K562 (cell line): ENCODE data around the gene PTPRT. TPM values are rescaled to one million over a fixed set of nuclear protein-coding genes. Genes with fewer than 3 reads are reported as not detected.

Experiments
- ATAC-seq: fragments of 200-7000 bp; cut with Tn5 transposase; 3 replicates; pipeline ENCODE4 v1.9.1; 2020; ENCODE audit warnings: moderate library complexity
- BruUV-seq: library from RNA; stranded (reverse); fragments of 400-500 nt; replicated peaks from 2 replicates; lab custom pipeline; 2021; lab: Mats Ljungman, UMichigan
- CTCF ChIA-PET: fragments of 300-600 bp; formaldehyde crosslinking; extraction: SDS; loops from one replicate; lab custom pipeline; 2021; ENCODE audit warnings: low intra/inter-chr PET ratio; lab: Yijun Ruan, JAX
- POLR2A ChIA-PET: fragments of 300-600, 350-650 bp; sonication (Branson Sonifier 250); formaldehyde crosslinking; extraction: SDS; loops from one replicate; lab custom pipeline; 2021; ENCODE audit warnings: antibody characterized with exemption, inconsistent platforms; lab: Yijun Ruan, JAX
- DNase-seq, 4 experiments: peaks; one replicate each; pipeline versions ENCODE4 v3.0.0 to v3.0.0-alpha.2; 2011 to 2018; ENCODE audit warnings: low spot score in 3 of 4, mixed read lengths in 3 of 4; ENCODE audit errors: extremely low read depth in 1 of 4
- FAIRE-seq: peaks from 2 replicates; lab custom pipeline; 2011; peaks lifted over from hg19 to GRCh38; lab: Jason Lieb, UNC
- H2AFZ ChIP-seq: 2 replicates; pipeline ENCODE4 v1.6.0; 2011; ENCODE audit warnings: low read depth, low read length, control low read depth, inconsistent platforms
- H3K27ac ChIP-seq: fragments of 200-600 bp; 3 replicates; pipeline ENCODE4 v1.8.0; 2011; ENCODE audit warnings: low read depth, mild to moderate bottlenecking, control low read depth, inconsistent platforms, low read length, moderate library complexity, mixed read lengths; ENCODE audit errors: extremely low read depth
- H3K27me3 ChIP-seq, 2 experiments: fragments of 300-600 bp in 1 of 2; 2 replicates in 1 of 2; 3 replicates in 1 of 2; pipeline versions ENCODE4 v1.6.0 to v1.8.0; 2011; ENCODE audit warnings: inconsistent platforms in 2 of 2, low read length in 2 of 2, mild to moderate bottlenecking in 1 of 2, mixed read lengths in 1 of 2, moderate library complexity in 1 of 2; ENCODE audit not compliant: control insufficient read depth in 2 of 2, insufficient read depth in 2 of 2
- H3K36me3 ChIP-seq: fragments of 300-600 bp; 3 replicates; pipeline ENCODE4 v1.8.0; 2011; ENCODE audit warnings: mild to moderate bottlenecking, low read length, inconsistent platforms; ENCODE audit not compliant: control insufficient read depth, insufficient read depth
- H3K4me1 ChIP-seq, 2 experiments: fragments of 200-600 bp in 1 of 2; replicated peaks in 1 of 2; 2 replicates in 1 of 2; 3 replicates in 1 of 2; pipeline versions ENCODE4 v1.5.1 to v1.8.0; 2011; ENCODE audit warnings: inconsistent platforms in 2 of 2, low read length in 2 of 2, mild to moderate bottlenecking in 1 of 2, mixed read lengths in 1 of 2, moderate library complexity in 1 of 2; ENCODE audit not compliant: control insufficient read depth in 2 of 2, insufficient read depth in 2 of 2
- H3K4me2 ChIP-seq: 2 replicates; pipeline ENCODE4 v1.6.1; 2011; ENCODE audit warnings: low read length, control low read depth, inconsistent platforms, mixed read lengths; ENCODE audit not compliant: insufficient read depth
- H3K4me3 ChIP-seq: fragments of 200-600 bp; sonication (generic), shearing (Covaris generic); 2 replicates; pipeline ENCODE4 v1.5.1; 2016; ENCODE audit warnings: control low read depth, inconsistent platforms
- H3K79me2 ChIP-seq: fragments of 200-600 bp; 3 replicates; pipeline ENCODE4 v1.8.0; 2011; ENCODE audit warnings: low read length, inconsistent platforms; ENCODE audit not compliant: control insufficient read depth, insufficient read depth
- H3K9ac ChIP-seq, 2 experiments: 2 replicates each; pipeline versions ENCODE4 v1.6.0 to v1.6.1; 2011; ENCODE audit warnings: low read depth in 2 of 2, low read length in 2 of 2, control low read depth in 1 of 2, inconsistent platforms in 1 of 2, mild to moderate bottlenecking in 1 of 2, mixed read lengths in 1 of 2; ENCODE audit not compliant: insufficient read depth in 1 of 2
- H3K9me1 ChIP-seq: one replicate; pipeline ENCODE4 v1.6.0; 2011; ENCODE audit warnings: inconsistent platforms, mild to moderate bottlenecking, low read length, moderate library complexity; ENCODE audit not compliant: control insufficient read depth, insufficient read depth
- H3K9me3 ChIP-seq: replicated peaks from 2 replicates; pipeline ENCODE4 v1.5.1; 2011; ENCODE audit warnings: low read depth, low read length, inconsistent platforms; ENCODE audit not compliant: control insufficient read depth, insufficient read depth
- H4K20me1 ChIP-seq: replicated peaks from 2 replicates; pipeline ENCODE4 v1.6.1; 2011; ENCODE audit warnings: low read length, inconsistent platforms, mixed read lengths; ENCODE audit not compliant: control insufficient read depth, insufficient read depth
- ATF7 ChIP-seq: fragments of 450-650 bp; IDR thresholded peaks from 2 replicates; pipeline ENCODE4 v1.7.1; 2014; ENCODE audit warnings: mild to moderate bottlenecking, moderate library complexity
- FOXK2 ChIP-seq, 2 experiments: fragments of 450-650 bp; IDR thresholded peaks in 1 of 2; conservative IDR thresholded peaks in 1 of 2; 2 replicates each; pipeline ENCODE4 v1.6.1; 2016; ENCODE audit warnings: low read depth in 2 of 2, mild to moderate bottlenecking in 1 of 2
- HNRNPH1 ChIP-seq: fragments of 200-400 bp; formaldehyde crosslinking; optimal IDR thresholded peaks from 2 replicates; pipeline ENCODE3; 2017; ENCODE audit warnings: low read depth, mild to moderate bottlenecking, low read length, moderate library complexity
- L3MBTL2 ChIP-seq: fragments of 450-650 bp; IDR thresholded peaks from 2 replicates; pipeline ENCODE4 v1.6.1; 2016; ENCODE audit warnings: mild to moderate bottlenecking, moderate library complexity
- MAFK ChIP-seq: IDR thresholded peaks from 2 replicates; pipeline ENCODE4 v1.6.1; 2011; ENCODE audit warnings: low read length, improper control_type of control experiment
- MTA3 ChIP-seq: fragments of 450-650 bp; formaldehyde crosslinking; IDR thresholded peaks from 2 replicates; pipeline ENCODE4 v1.6.1; 2017; ENCODE audit warnings: mild to moderate bottlenecking, borderline replicate concordance
- NFATC3 ChIP-seq: fragments of 450-650 bp; IDR thresholded peaks from 2 replicates; pipeline ENCODE4 v1.6.1; 2017; ENCODE audit warnings: mild to moderate bottlenecking
- TEAD4 ChIP-seq, 2 experiments: sonication (generic) in 1 of 2; formaldehyde crosslinking in 1 of 2; IDR thresholded peaks; 2 replicates each; pipeline versions ENCODE4 v1.6.1 to v1.8.0; 2012 to 2022; ENCODE audit warnings: borderline replicate concordance in 1 of 2, inconsistent platforms in 1 of 2, low read length in 1 of 2, mild to moderate bottlenecking in 1 of 2, missing genetic modification reagents in 1 of 2
- TSC22D4 ChIP-seq: fragments of 450-650 bp; IDR thresholded peaks from 2 replicates; pipeline ENCODE4 v1.6.1; 2016; ENCODE audit warnings: missing genetic modification characterization, missing biosample characterization, control low read depth
- ZNF324 ChIP-seq: fragments of 250-450 bp; sonication (Bioruptor Pico); IDR thresholded peaks from 2 replicates; pipeline ENCODE4 v1.4.0; 2020; ENCODE audit warnings: mild to moderate bottlenecking
- ZNF449 ChIP-seq: fragments of 250-450 bp; sonication (Bioruptor Pico); IDR thresholded peaks from 2 replicates; pipeline ENCODE4 v1.8.0; 2022; ENCODE audit warnings: moderate library complexity, mild to moderate bottlenecking, inconsistent platforms
- WGBS: fragments of 100-300 bp; shearing (Covaris generic); methylation state at CpG from one replicate; pipeline ENCODE4 v1.1.6; 2016; ENCODE audit warnings: low coverage, mixed read lengths; ENCODE audit not compliant: insufficient coverage; ENCODE audit errors: missing lambda C conversion rate; 5-methylcytosine and 5-hydroxymethylcytosine counted together
- in situ Hi-C: fragments of 300-500 bp; cut with MboI; formaldehyde crosslinking; loops from 4 replicates; pipeline ENCODE4 v1.15.0; 2018; ENCODE audit warnings: inconsistent platforms, mixed read lengths
- intact Hi-C: fragments of 100-400 bp; cut with micrococcal nuclease; formaldehyde crosslinking; loops from 2 replicates; pipeline ENCODE4 v1.14.2; 2022
- polyA plus RNA-seq, 8 experiments: library from polyadenylated mRNA; depleted of rRNA in 4 of 8; stranded (reverse) in 5 of 8; unstranded in 3 of 8; fragments of >200 nt; fragmentation: Nextera tagmentation in 2 of 8; fragmentation: Illumina TruSeq in 1 of 8; extraction: Ambion mirVana in 2 of 8; extraction: Trizol in 1 of 8; gene quantifications; 2 replicates each; pipeline versions ENCODE4 v1.2.1 to v1.2.3, GENCODE V29; 2011 to 2014; ENCODE audit warnings: inconsistent platforms in 1 of 8, missing spikeins in 1 of 8
- total RNA-seq, 7 experiments: library from RNA; depleted of rRNA in 6 of 7; stranded (reverse); fragments of >200 nt in 6 of 7; fragmentation: Illumina TruSeq in 2 of 7; extraction: Trizol in 2 of 7; gene quantifications; 2 replicates each; pipeline versions ENCODE4 v1.2.1 to v1.2.3, GENCODE V29; 2011 to 2021; ENCODE audit warnings: low replicate concordance in 1 of 7
- TF ChIP-seq, protein P1 (sequence below), 3 experiments: fragments of 200-800 bp in 1 of 3; sonication (Bioruptor generic) in 1 of 3; sonication (generic) in 1 of 3; formaldehyde crosslinking in 1 of 3; IDR thresholded peaks; 2 replicates each; pipeline versions ENCODE4 v1.6.1 to v1.8.0; 2016 to 2022; ENCODE audit warnings: mild to moderate bottlenecking in 2 of 3, missing compliant biosample characterization in 2 of 3, missing genetic modification characterization in 2 of 3, missing genetic modification reagents in 1 of 3
- TF ChIP-seq, protein P2 (sequence below): IDR thresholded peaks from 2 replicates; pipeline ENCODE4 v1.6.1; 2011; ENCODE audit warnings: borderline replicate concordance, low read depth, mild to moderate bottlenecking, moderate library complexity, low read length; ENCODE audit not compliant: insufficient read depth, poor library complexity, severe bottlenecking
- TF ChIP-seq, protein P3 (sequence below): fragments of 200-400 bp; formaldehyde crosslinking; IDR thresholded peaks from 2 replicates; pipeline ENCODE4 v1.6.1; 2017; ENCODE audit warnings: mild to moderate bottlenecking, low read depth, low read length, moderate library complexity

The PTPRT gene
- total and polyA plus RNA-seq, 9 of the 15 experiments (the other 6 are each of a cell fraction or from before 2014, with no cell fraction given): not detected

DNA sequence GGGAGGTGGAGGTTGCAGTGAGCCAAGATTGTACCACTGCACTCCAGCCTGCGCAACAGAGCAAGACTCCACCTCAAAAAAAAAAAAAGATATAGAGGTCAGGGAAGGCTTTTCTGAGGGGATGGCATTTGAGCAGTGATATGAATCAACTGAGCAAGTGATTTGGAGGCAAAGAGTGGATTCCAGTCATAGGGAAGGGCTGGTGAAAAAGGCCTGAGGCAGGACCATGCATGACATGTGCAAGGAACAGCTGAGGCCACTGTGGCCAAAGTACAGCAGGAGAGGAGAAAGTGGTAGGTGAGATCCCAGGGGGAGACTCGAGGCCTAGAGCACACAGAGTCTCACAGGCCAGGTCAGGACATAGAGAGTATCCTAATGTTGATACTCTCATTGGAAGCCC lies 20.1 kb upstream of the PTPRT start:
- no peak for FAIRE-seq
- no peaks in the 10 kb centered on the region for H3K79me2 ChIP-seq
- no peak for ATAC-seq
- ChIA-PET POLR2A (interaction anchor here (0.8 kb wide), 1 partner anchor 90 kb away, joined by 4 read pairs; no protein-coding TSS in a partner anchor), CTCF (interaction anchor here (0.5 kb wide), 1 partner anchor 203 kb away, joined by 7 read pairs; no protein-coding TSS in a partner anchor)
- H3K4me2 ChIP-seq: no peak overlapping the region
- intact Hi-C loops (loop anchor here (10.0 kb wide), 1 partner anchor 195 kb away; no protein-coding TSS in a partner anchor), in situ Hi-C loops (no loop called here)
- no peaks in the 10 kb centered on the region for H4K20me1 ChIP-seq
- H3K27me3 ChIP-seq: peaks cover 0 to 4% of the 10 kb centered on the region in 2 experiments; a peak in 1 of 5 replicates
- H3K36me3 ChIP-seq: no peaks in the 10 kb centered on the region
- no peak for DNase-seq
- no peaks in the 10 kb centered on the region for H3K9me1 ChIP-seq
- no peak overlapping the region for H3K9ac ChIP-seq
- no peak overlapping the region for H3K27ac ChIP-seq
- H3K9me3 ChIP-seq: no peaks in the 10 kb centered on the region
- H2AFZ ChIP-seq: no peak overlapping the region
- H3K4me1 ChIP-seq: no peaks in the 10 kb centered on the region
- WGBS: 0% methylated on average over 2 of the region's 2 CpGs
- no peak overlapping the region for H3K4me3 ChIP-seq
- BruUV-seq: no TSS peak
- TF ChIP-seq FOXK2 (conservative IDR thresholded peaks at IDR 0.05 in 1 of 2, IDR thresholded peaks at IDR 0.05 in 1 of 2; ENCODE audit: low read depth in 2 of 2) (no peak), ATF7 (no peak), ZNF324 (CRISPR knock-in tag) (no peak), L3MBTL2 (no peak), ZNF449 (CRISPR knock-in tag) (no peak), NFATC3 (no peak), MAFK (no peak), TEAD4 (IDR thresholded peaks at IDR 0.05; ENCODE audit: low read length) (no peak), TEAD4 (CRISPR knock-in tag; IDR thresholded peaks at IDR 0.05; ENCODE audit: borderline replicate concordance) (no peak), HNRNPH1 (no peak), MTA3 (no peak), TSC22D4 (tag) (no peak)
- TF ChIP-seq, protein P1, sequence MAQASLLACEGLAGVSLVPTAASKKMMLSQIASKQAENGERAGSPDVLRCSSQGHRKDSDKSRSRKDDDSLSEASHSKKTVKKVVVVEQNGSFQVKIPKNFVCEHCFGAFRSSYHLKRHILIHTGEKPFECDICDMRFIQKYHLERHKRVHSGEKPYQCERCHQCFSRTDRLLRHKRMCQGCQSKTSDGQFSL (CRISPR knock-in tag; IDR thresholded peaks at IDR 0.05): no peak
- TF ChIP-seq, protein P1 (tag; IDR thresholded peaks at IDR 0.05): no peak
- TF ChIP-seq, protein P2, sequence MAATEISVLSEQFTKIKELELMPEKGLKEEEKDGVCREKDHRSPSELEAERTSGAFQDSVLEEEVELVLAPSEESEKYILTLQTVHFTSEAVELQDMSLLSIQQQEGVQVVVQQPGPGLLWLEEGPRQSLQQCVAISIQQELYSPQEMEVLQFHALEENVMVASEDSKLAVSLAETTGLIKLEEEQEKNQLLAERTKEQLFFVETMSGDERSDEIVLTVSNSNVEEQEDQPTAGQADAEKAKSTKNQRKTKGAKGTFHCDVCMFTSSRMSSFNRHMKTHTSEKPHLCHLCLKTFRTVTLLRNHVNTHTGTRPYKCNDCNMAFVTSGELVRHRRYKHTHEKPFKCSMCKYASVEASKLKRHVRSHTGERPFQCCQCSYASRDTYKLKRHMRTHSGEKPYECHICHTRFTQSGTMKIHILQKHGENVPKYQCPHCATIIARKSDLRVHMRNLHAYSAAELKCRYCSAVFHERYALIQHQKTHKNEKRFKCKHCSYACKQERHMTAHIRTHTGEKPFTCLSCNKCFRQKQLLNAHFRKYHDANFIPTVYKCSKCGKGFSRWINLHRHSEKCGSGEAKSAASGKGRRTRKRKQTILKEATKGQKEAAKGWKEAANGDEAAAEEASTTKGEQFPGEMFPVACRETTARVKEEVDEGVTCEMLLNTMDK: no peak
- TF ChIP-seq, protein P3, sequence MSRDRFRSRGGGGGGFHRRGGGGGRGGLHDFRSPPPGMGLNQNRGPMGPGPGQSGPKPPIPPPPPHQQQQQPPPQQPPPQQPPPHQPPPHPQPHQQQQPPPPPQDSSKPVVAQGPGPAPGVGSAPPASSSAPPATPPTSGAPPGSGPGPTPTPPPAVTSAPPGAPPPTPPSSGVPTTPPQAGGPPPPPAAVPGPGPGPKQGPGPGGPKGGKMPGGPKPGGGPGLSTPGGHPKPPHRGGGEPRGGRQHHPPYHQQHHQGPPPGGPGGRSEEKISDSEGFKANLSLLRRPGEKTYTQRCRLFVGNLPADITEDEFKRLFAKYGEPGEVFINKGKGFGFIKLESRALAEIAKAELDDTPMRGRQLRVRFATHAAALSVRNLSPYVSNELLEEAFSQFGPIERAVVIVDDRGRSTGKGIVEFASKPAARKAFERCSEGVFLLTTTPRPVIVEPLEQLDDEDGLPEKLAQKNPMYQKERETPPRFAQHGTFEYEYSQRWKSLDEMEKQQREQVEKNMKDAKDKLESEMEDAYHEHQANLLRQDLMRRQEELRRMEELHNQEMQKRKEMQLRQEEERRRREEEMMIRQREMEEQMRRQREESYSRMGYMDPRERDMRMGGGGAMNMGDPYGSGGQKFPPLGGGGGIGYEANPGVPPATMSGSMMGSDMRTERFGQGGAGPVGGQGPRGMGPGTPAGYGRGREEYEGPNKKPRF: no peak
